Suppressor macrophage treated with lipopolysaccharide for 4 hours (primary cell): ENCODE data around the gene ENDOG.
"Not testable (repeated sequence)": the region's sequence is repeated elsewhere in the genome, so short reads cannot be mapped to it uniquely, and the experiment has no call there.

ENCODE experiments used
- DNase-seq: peaks from one replicate; pipeline ENCODE4 v3.0.0-alpha.2; 2020

ENDOG gene

GRCh38 chr9:128870128-128870940, 52.0 kb downstream of the ENDOG start:
- DNase-seq: no peak

GRCh38 chr9:128870941-128871265, 52.6 kb downstream of the ENDOG start:
- not testable (repeated sequence) for DNase-seq
